Naive thymus-derived CD8-positive, alpha-beta T cell (primary cell): Measurements from ENCODE around the gene MLEC. TPM values are rescaled to one million over a fixed set of nuclear protein-coding genes. Genes with fewer than 3 reads are reported as not detected.

ENCODE experiments used
- ATAC-seq, 2 donors: fragments of 150-1000 bp; cut with Tn5 transposase in 1 of 2; sonication (Bioruptor Pico), chemical (Tn5 transposase) in 1 of 2; 1 replicate in 1 of 2; 2 replicates in 1 of 2; pipeline ENCODE4 v1.10.0; 2021; ENCODE audit warnings: mild to moderate bottlenecking in 2 of 2, moderate library complexity in 2 of 2
- POLR2A ChIA-PET: fragments of 350-600 bp; sonication (Branson Sonifier 250); formaldehyde crosslinking; loops from one replicate; lab custom pipeline; 2021; ENCODE audit warnings: antibody characterized with exemption; lab: Charles Lee
- DNase-seq, 10 donors: peaks; one replicate each; pipeline versions ENCODE4 v3.0.0 to v3.0.0-alpha.2; 2020 to 2022
- H3K27ac Mint-ChIP-seq, 10 donors: one replicate each; pipeline ENCODE4 v1.8.0; 2020 to 2022; ENCODE audit warnings: mild to moderate bottlenecking in 10 of 10, mixed read lengths in 10 of 10, moderate library complexity in 4 of 10, inconsistent platforms in 1 of 10
- H3K27me3 Mint-ChIP-seq, 5 donors: one replicate each; pipeline ENCODE4 v1.8.0; 2021 to 2022; ENCODE audit warnings: mixed read lengths in 5 of 5
- H3K36me3 Mint-ChIP-seq, 3 donors: one replicate each; pipeline ENCODE4 v1.8.0; 2020 to 2022; ENCODE audit warnings: mixed read lengths in 3 of 3, mild to moderate bottlenecking in 2 of 3, inconsistent platforms in 1 of 3
- H3K4me1 Mint-ChIP-seq, 4 donors: one replicate each; pipeline ENCODE4 v1.8.0; 2021 to 2022; ENCODE audit warnings: mixed read lengths in 4 of 4
- H3K4me3 Mint-ChIP-seq, 10 donors: one replicate each; pipeline ENCODE4 v1.8.0; 2020 to 2022; ENCODE audit warnings: mild to moderate bottlenecking in 10 of 10, mixed read lengths in 10 of 10, moderate library complexity in 6 of 10, inconsistent platforms in 1 of 10
- H3K9me3 Mint-ChIP-seq, 9 donors: one replicate each; pipeline ENCODE4 v1.8.0; 2020 to 2022; ENCODE audit warnings: mixed read lengths in 9 of 9, mild to moderate bottlenecking in 3 of 9, inconsistent platforms in 1 of 9, moderate library complexity in 1 of 9
- polyA plus RNA-seq, 3 donors: library from polyadenylated mRNA; unstranded; fragments of 300-500 nt; fragmentation: Illumina TruSeq; gene quantifications; one replicate each; pipeline ENCODE4 v1.2.3, GENCODE V29; 2021
- total RNA-seq, 8 experiments: library from RNA in 2 of 8; stranded (reverse) in 2 of 8; gene quantifications; one replicate each; pipeline ENCODE4 v1.2.3 and lab custom pipeline; 2021 to 2026

MLEC gene
- total and polyA plus RNA-seq, 5 experiments from 2014 or later, result 32.7 to 44.6 (median 40.7) TPM

DNA sequence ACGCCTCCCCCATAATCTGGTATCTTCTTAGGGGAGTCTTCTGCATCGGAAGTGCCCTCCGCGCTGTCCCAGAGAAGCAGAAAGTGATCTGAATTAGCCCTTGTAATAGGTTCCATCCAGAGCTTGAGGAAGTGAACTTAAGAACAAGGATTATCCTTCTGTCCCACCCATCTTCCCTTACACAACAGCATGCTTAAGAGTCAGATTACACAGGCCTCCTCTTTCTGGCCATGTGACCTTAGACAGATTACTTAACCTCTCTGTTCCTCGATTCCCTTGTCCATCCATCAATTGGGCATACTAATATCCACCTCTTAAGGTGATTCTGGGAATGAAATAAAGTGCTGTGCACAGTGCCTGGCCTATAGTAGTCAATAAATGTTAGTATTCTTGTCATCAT lies 35.1 kb upstream of the MLEC start:
- DNase-seq (no peak), ATAC-seq (no peak)
- peaks cover 0 to 5% (median 0%) of the 10 kb centered on the region in 3 donors for H3K36me3 Mint-ChIP-seq
- H3K27me3 Mint-ChIP-seq, result peaks cover 23 to 79% (median 28%) of the 10 kb centered on the region in 5 donors
- POLR2A ChIA-PET, result no interaction called here
- H3K27ac Mint-ChIP-seq, result no peak overlapping the region
- H3K4me1 Mint-ChIP-seq, result peaks cover 9 to 18% (median 13%) of the 10 kb centered on the region in 4 donors
- H3K9me3 Mint-ChIP-seq, result no peaks in the 10 kb centered on the region
- H3K4me3 Mint-ChIP-seq, result no peak overlapping the region

DNA sequence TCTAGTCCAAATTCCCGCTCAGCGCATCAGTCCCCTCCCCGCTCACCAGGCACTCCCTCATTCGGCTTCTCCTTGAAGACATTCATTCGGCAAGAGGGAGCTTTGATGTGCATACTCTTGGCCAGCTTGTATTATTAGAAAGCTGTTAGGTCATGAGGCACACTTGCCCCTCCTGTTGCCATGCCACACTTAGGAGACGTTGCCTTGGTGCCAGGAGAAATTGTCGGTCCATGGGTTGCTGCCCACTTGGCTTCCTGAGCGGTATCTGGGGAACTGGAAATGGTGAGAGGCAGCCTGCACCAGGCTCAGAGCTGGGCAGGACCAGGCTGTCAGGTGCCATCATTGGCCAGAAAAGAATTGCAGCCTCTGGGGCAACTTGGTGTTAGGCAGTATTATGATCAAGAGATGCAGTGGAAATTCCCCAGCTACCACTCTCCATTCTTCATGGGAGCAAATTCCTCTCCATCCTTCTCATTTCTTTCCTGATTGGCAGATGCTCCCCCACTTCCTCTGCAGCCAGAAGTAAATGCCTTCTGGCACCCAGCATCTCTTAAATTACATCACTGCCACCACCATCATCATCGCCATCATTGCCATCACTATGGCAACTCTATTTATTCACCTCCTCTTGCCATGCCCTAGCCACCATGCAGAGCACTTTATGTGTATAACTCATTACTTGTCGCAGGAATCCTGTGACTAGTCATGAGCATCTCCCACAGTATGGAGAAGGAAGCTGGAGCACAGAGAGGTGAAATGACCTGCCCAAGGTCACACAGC lies 34.1 kb upstream of the MLEC start:
- ATAC-seq (no peak), DNase-seq (no peak)
- Mint-ChIP-seq H3K27ac (peak overlapping the region in 2 of 10 donors; percentile 54 to 69), H3K36me3 (peaks cover 0 to 5% (median 0%) of the 10 kb centered on the region in 3 donors), H3K27me3 (peaks cover 20 to 71% (median 25%) of the 10 kb centered on the region in 5 donors), H3K4me3 (no peak overlapping the region), H3K9me3 (no peaks in the 10 kb centered on the region), H3K4me1 (peaks cover 6 to 13% (median 10%) of the 10 kb centered on the region in 4 donors)
- POLR2A ChIA-PET, result no interaction called here

DNA sequence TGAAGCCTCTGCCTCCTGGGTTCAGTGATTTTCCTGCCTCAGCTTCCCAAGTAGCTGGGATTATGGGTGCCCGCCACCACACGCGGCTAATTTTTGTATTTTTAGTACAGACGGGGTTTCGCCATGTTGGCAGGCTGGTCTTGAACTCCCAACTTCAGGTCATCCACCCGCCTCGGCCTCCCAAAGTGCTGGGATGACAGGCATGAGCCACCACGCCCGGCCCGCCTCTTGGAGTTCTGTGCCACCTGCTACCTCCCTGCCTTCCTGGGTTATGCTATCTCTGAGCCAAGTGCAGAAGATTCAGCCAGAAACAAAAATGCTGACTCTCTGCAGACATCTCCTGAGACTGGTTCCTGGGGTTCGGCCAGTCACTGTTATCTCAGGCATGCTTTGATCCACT lies 33.3 kb upstream of the MLEC start:
- Mint-ChIP-seq H3K27me3 (peaks cover 16 to 63% (median 18%) of the 10 kb centered on the region in 5 donors), H3K27ac (no peak overlapping the region), H3K4me3 (no peak overlapping the region), H3K36me3 (peaks cover 0 to 5% (median 0%) of the 10 kb centered on the region in 3 donors), H3K4me1 (peaks cover 6 to 13% (median 10%) of the 10 kb centered on the region in 4 donors), H3K9me3 (no peaks in the 10 kb centered on the region)
- DNase-seq, result no peak
- ATAC-seq, result no peak
- POLR2A ChIA-PET, result no interaction called here

DNA sequence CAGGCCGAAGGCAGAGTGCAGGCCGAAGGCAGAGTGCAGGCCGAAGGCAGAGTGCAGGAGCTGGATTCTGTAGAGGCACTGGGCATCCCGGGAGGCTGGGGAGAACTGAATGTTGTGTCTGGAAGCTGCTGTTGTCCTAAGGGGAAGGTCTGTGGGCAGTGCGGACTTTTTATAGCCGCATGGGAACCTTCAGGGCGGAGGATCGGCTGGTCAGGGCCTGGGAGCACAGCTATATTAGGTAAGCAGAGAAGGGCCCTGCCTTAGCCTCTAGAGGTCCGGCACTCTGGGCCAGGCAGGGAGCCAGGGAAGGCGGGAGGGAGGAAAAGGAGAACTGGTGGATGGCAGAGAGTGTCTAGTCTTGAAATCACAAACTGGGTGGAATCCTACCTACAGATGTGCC lies 32.3 kb upstream of the MLEC start:
- H3K4me1 Mint-ChIP-seq, result peaks cover 0 to 4% (median 2%) of the 10 kb centered on the region in 4 donors
- no peak for ATAC-seq
- H3K9me3 Mint-ChIP-seq, result no peaks in the 10 kb centered on the region

DNA sequence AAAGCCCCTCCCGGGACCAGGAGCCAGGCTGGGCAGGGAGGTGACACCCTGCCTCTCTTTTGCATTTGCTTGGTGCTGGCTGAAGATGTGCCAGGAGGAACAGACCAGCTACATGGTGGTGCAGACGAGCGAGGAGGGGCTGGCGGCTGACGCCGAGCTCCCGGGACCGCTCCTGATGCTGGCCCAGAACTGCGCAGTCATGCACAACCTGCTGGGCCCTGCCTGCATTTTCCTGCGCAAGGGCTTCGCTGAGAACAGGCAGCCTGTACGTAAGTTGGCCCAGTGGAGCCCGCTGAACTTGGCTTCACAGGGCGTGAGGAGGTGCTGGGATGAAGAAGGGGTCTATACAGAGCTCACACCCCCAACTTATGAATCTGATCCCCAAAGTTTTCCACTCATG lies 30.9 kb upstream of the MLEC start:
- H3K4me1 Mint-ChIP-seq, result peaks cover 0 to 3% (median 1%) of the 10 kb centered on the region in 4 donors
- ATAC-seq (no peak), DNase-seq (no peak)
- H3K27me3 Mint-ChIP-seq, result peaks cover 5 to 40% (median 10%) of the 10 kb centered on the region in 5 donors
- POLR2A ChIA-PET, result no interaction called here
- H3K36me3 Mint-ChIP-seq, result no peaks in the 10 kb centered on the region
- no peaks in the 10 kb centered on the region for H3K9me3 Mint-ChIP-seq
- no peak overlapping the region for H3K27ac Mint-ChIP-seq
- H3K4me3 Mint-ChIP-seq, result no peak overlapping the region

More for the DNA sequence above, 32.3 kb upstream of the MLEC start:
- DNase-seq, result no peak
- Mint-ChIP-seq H3K36me3 (no peaks in the 10 kb centered on the region), H3K27me3 (peaks cover 11 to 53% (median 14%) of the 10 kb centered on the region in 5 donors), H3K27ac (peak overlapping the region in 1 of 10 donors; percentile 28), H3K4me3 (no peak overlapping the region)
- POLR2A ChIA-PET, result no interaction called here

DNA sequence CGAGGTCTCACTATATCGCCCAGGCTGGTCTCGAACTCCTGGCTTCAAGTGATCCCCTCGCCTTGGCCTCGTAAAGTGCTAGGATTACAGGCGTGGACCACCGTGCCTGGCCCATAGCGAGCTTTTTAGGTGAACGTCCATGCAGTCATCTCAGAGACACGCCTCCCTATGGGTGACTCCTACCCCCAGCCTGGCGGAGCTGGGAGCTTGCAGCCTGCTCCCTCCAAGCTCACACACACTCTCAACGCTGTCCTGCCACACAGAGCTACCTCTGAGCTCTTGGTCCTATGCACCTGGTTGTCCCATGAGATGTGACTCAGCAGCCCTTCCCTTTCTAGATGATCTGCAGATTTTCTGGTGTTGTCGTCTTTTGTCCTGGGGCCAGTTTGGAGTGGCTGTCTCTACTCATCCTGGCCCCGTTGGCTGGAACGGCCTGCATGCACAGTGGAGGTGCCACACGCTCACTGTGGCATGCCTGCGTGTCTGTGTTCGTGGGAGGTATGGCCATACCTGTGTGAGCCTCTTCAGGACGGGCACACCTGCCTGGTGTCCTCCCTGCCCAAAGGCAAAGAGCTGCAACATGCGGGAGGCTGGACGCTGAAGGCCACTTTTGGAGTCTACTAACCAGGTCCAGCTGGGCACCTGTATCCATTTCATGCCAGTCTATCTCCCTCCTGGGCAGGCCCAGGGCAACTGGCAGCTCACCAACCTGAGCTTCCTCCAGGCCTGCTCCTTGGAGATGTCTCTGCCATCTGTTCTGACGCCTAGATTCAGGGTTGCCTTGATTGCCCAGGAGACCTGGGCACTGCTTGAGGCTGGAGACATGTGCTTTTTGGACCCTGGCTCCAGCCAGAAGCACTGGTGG lies 28.4 kb upstream of the MLEC start:
- POLR2A ChIA-PET, result no interaction called here
- ATAC-seq, result no peak
- no peak overlapping the region for H3K4me3 Mint-ChIP-seq
- DNase-seq, result no peak
- no peaks in the 10 kb centered on the region for H3K36me3 Mint-ChIP-seq
- H3K9me3 Mint-ChIP-seq, result no peaks in the 10 kb centered on the region
- H3K27ac Mint-ChIP-seq, result peak overlapping the region in 1 of 10 donors; percentile 53
- peaks cover 0 to 14% (median 7%) of the 10 kb centered on the region in 5 donors for H3K27me3 Mint-ChIP-seq
- H3K4me1 Mint-ChIP-seq, result peaks cover 0 to 7% (median 1%) of the 10 kb centered on the region in 4 donors

DNA sequence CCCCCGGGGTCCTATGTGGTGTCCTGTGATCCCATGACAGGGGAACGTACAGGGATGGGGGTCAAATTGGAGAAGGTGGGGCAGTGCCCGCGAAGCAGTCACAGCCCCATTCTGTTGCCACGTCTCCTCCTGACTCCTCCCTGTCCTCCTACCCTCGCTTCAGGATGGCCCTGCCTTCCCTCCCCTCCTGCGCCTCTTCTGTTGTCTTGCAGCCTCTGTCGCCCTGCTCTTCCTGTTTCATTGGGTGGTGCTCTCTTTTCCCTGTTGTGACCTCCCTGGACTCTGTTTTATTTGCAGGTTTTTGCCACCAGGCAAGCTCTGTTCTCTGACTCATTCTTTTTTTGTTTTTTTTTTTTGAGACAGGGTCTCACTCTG lies 27.8 kb upstream of the MLEC start:
- ATAC-seq (no peak), DNase-seq (no peak)
- no peaks in the 10 kb centered on the region for H3K9me3 Mint-ChIP-seq
- peaks cover 0 to 4% (median 1%) of the 10 kb centered on the region in 4 donors for H3K4me1 Mint-ChIP-seq
- H3K4me3 Mint-ChIP-seq, result no peak overlapping the region
- POLR2A ChIA-PET, result no interaction called here
- H3K27me3 Mint-ChIP-seq, result peaks cover 0 to 8% (median 3%) of the 10 kb centered on the region in 5 donors
- no peaks in the 10 kb centered on the region for H3K36me3 Mint-ChIP-seq
- H3K27ac Mint-ChIP-seq, result peak overlapping the region in 1 of 10 donors; percentile 53

DNA sequence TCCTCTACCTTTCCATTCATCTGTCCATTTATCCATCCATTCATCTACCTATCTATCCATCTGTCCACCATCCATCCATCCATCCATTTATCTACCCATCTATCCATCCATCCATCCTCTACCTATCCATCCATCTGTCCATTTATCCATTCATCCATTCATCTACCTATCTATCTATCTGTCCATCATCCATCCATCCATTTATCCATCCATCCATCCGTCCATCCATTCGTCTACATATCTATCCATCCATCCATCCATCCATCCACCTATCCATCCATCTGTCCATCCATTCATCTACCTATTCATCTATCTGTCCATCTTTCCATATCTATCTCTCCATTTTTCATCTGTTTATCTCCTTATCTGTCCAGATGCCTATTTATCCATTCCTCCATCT lies 25.5 kb upstream of the MLEC start:
- Mint-ChIP-seq H3K36me3 (no peaks in the 10 kb centered on the region), H3K4me3 (no peak overlapping the region), H3K27ac (no peak overlapping the region), H3K9me3 (no peaks in the 10 kb centered on the region), H3K27me3 (peaks cover 0 to 3% (median 0%) of the 10 kb centered on the region in 5 donors), H3K4me1 (peaks cover 0 to 7% (median 1%) of the 10 kb centered on the region in 4 donors)
- DNase-seq (no peak), ATAC-seq (no peak)
- POLR2A ChIA-PET, result no interaction called here

DNA sequence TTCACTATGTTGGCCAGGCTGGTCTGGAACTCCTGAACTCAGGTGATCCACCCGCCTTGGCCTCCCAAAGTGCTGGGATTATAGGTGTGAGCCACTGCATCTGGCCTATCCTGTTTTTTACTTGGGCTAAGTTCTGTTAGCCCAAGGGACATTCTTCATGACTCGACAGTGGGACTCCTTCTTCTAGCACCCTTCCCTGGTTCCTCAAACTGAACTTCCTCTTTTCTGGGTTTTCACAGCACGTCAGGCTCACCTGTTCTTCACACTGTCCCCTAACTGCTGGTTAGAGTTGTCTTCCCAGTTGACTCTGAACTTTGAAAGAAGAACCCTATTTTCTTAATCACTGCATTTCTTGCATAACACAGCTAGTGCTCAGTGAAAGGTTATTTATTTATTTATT lies 24.1 kb upstream of the MLEC start:
- Mint-ChIP-seq H3K4me3 (no peak overlapping the region), H3K4me1 (peaks cover 0 to 7% (median 1%) of the 10 kb centered on the region in 4 donors), H3K27me3 (peaks cover 0 to 3% (median 0%) of the 10 kb centered on the region in 5 donors), H3K36me3 (no peaks in the 10 kb centered on the region), H3K9me3 (no peaks in the 10 kb centered on the region), H3K27ac (peak overlapping the region in 1 of 10 donors; percentile 43)
- POLR2A ChIA-PET, result no interaction called here
- ATAC-seq (no peak), DNase-seq (no peak)

DNA sequence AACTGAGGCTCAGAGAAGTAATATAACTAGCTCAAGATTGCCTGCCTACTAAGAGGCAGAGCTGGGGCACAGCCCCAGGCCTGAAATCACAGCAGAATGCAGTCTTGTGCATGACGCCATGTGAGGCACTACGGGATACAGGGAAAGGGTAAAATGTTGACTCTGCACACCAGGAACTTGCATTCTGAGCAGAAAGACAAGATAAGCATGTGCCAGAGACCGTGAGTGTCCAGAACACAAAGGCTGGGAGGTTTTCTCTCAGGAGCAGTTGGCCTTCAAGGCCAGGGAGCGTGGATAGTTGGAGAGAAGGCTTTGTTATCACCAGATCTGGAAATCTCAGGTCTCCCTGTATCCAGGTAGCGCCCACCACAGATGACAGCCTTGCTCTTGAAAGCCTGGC lies 23.2 kb upstream of the MLEC start:
- POLR2A ChIA-PET, result no interaction called here

DNA sequence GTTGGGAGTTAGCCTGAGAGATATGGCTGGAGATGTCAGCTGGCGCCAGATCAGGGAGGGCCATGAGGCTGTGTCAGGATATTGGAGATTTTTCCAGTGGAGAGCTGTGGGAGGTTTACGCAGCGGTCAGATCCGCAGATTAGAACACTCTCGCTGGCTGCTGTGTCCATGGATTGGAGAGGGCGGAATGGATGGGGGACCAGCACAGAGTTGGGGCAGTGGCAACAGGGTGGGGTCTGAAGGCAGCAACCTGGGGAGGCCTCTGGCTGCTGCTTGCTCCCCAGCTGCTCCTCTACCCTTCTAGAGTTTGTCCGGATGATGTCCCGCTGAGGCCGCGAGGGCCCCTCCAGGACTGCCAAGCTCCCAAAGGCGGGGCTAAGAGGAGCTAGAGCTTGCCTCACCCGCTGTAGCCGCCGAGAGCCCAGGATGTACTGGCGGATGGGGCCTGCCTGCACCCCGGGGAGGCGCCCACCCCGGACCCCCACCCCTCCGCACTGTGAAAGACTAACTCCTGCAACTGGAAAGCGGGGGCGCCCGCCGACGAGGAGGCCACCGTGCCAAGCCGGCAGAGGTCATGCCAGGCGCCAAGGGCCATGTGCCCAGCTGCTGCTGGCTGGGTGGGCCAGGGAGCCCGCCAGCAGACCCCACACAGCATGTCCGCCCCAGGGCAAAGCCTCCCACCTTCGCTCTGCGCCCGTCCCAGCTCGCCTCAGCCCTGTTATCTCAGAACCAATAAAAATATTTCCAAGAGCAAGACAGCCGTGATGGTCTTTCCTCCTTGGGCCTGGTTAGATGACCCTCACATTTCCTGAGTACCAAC lies 20.2 kb upstream of the MLEC start:
- ATAC-seq (no peak), DNase-seq (no peak)
- Mint-ChIP-seq H3K36me3 (no peaks in the 10 kb centered on the region), H3K27me3 (peaks cover 0 to 1% (median 0%) of the 10 kb centered on the region in 5 donors), H3K4me1 (peaks cover 0 to 18% (median 0%) of the 10 kb centered on the region in 4 donors), H3K4me3 (no peak overlapping the region), H3K27ac (peak overlapping the region in 2 of 10 donors; percentile 26 to 55), H3K9me3 (no peaks in the 10 kb centered on the region)
- POLR2A ChIA-PET, result interaction anchor here (0.7 kb wide), 1 partner anchor 19 kb away, joined by 6 read pairs; no protein-coding TSS in a partner anchor

More for the DNA sequence above, 23.2 kb upstream of the MLEC start:
- Mint-ChIP-seq H3K4me1 (peaks cover 0 to 7% (median 1%) of the 10 kb centered on the region in 4 donors), H3K4me3 (no peak overlapping the region), H3K27me3 (peaks cover 0 to 3% (median 0%) of the 10 kb centered on the region in 5 donors), H3K9me3 (no peaks in the 10 kb centered on the region), H3K36me3 (no peaks in the 10 kb centered on the region), H3K27ac (no peak overlapping the region)
- ATAC-seq (no peak), DNase-seq (no peak)
